NCI-H69 (cell line): Measurements from ENCODE around the gene XRCC4.
"Not testable (repeated sequence)": the region's sequence is repeated elsewhere in the genome, so short reads cannot be mapped to it uniquely, and the experiment has no call there.

Experiments
- DNase-seq: peaks from one replicate; lab custom pipeline; 2025; lab: John Stamatoyannopoulos, UW

The XRCC4 gene

DNA sequence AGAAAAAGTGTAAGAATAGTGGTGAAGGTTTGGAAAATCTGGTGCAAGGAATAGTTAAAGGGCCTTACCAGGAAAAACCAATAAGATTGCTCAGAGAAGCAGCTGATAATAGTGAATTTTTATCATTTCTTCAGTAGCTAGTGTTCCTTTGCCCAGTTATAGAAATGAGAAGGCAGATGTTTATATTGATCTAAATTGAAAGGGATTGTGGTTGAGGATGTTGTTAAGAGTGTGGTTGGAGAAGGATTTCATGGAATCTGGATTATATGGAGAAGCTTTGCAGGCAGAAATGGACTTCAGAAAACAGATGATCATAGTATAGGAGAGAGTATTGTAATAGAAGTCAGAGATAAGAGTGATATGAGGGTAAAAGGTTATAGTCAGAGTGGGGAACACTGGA lies 102.6 kb downstream of the XRCC4 start:
- DNase-seq, result no peak

DNA sequence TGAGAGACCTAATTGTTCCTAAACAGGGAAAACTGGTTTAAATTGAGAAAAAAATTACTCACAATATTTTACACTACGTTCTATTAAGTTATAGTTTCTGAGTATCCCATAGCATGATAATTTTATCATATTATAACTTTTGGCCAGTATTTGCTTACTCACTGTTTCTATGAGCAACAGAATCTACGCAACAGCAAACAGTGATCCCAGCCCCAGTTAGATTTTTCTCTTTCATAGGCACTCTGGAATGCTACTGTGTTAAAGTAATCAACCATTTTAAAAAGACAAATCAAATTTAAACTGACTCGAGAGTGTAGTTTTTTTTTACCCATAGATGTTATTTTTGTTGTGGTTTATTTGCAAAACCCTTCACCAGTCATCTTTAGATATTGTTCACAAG lies 107.2 kb downstream of the XRCC4 start:
- no peak for DNase-seq

DNA sequence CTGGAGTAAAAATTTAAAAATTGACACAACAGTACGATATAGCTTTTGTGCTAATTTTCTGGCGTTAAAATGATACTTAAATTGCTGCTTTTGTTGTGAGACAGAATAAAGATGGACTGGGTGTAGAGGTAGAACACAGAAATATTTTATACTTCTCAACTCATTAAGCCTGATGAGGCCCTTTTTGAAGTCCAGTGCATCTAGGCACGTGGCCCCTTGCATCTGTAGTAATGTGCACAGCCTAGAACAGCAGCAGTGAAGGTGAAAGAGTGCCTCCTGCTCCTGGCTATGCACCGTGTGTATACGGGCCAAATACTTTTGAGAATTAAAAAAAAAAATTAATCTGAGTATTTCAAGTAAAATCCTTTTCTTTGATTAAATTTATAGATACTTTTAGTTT lies 115.6 kb downstream of the XRCC4 start:
- DNase-seq, result no peak

DNA sequence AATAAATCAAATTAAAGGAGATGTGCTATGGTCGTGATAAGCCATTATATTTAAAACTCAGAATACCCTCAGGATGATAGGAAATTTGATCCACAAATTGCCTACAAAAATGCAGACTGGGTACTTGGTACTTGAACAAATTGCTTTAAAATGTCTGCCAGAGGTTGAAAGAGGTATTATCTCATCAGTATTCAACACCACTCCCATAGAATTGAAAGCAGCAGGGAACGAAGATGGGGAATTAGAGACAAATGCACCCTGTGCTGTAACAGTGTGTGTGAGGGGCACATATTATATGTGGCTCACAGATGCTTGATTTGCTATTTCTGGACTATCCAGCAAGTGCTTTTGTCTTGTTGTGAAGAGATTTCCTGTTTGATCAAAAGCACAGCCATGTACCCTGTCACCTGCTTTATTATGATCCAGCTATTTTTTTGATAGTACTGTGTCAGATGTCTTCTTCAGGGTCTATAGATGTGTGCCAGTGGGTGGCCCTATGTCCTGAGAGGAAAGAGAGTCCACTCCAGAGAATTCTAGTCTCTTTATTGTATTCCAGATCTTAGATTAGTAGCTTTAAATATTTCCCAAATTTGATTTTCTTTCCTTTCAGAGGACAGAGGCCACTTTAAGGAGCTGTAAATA lies 120.1 kb downstream of the XRCC4 start:
- DNase-seq, result peak; percentile 90

DNA sequence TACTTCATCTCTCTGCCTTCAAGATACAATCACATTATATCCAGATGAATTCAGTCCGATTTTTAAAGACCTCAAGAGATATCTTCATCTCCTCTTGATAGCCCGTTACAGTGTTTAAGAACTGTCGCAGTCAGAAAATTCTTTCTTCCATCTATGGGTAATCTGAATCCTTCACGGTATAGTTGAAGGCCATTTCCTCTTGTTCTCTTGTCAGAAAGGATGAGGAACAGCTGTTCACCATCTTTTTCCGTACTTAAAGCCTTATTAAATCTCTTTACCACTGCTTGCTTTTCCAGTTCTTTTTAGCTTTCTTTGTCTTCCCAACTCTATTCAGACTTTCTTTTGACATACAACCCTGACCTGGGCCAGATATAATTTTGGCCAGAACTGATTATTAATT lies 121.8 kb downstream of the XRCC4 start:
- peak; percentile 28 for DNase-seq

DNA sequence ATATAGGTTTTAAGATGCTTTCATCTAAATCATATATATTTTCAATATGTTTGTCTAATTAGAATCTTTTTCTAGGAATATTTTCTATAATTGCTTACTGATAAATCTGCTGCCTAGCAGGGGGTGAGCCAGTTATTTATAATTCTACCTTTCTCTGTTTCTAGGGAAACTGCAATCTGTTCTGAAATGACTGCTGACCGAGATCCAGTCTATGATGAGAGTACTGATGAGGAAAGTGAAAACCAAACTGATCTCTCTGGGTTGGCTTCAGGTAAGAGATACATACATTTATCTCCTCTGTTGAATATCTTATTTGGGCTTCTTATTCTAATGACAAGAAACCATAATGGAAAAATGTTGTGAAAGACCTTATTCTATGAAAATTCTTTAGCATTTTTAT lies 127.3 kb downstream of the XRCC4 start:
- no peak for DNase-seq

DNA sequence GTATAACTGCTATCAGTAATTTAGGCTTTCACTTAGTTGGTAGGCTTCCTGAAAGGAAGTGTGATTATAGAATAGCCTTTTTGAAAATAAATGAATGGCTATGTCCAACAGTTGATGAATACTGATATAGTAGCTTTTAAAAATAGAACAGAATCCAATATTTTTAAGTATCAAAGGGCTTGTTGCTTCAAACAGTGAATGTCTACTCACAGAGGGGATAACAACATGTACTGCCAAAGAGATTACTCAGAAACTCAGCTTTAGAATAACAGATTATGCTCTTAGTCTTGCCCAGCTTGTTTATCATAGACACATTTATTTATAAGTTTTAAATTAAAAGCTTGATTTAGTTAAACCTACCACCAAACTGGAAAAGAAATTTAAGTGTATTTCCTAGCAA lies 132.6 kb downstream of the XRCC4 start:
- DNase-seq, result no peak

DNA sequence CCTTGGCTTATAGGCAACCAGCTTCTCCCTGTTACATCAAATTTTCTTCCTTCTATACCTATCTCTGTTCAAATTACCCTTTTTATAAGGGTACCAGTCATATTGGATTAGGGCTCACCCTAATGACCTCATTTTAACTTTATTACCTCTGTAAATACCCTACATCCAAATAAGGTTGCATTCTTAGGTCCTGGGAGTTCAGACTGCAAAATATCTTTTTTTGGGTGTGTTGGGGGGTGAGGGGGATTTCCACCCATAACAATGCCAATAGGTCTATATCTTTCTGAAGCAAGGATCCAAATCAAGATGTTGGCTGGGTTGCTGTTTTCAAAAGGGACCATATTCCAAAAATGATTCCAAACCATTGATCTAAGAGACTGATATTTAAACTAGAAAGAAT lies 141.7 kb downstream of the XRCC4 start:
- no peak for DNase-seq

DNA sequence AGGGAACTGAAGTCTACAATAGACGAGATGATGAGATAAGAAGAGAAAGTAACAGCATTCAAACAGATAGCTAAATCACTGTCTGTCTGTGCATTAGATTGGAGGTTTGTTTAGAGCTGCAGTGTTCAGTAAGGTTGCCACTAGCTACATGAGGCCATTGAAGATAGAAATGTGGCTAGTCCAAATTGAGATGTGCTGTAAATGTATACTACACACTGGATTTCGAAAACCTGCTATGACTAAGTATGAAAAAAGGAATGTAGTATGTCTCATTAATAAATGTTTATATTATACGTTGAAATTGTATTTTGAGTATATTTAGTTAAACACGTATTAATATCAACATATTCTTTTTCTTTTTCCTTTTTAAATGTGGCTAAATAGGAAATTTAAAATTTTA lies 142.1 kb downstream of the XRCC4 start:
- no peak for DNase-seq

DNA sequence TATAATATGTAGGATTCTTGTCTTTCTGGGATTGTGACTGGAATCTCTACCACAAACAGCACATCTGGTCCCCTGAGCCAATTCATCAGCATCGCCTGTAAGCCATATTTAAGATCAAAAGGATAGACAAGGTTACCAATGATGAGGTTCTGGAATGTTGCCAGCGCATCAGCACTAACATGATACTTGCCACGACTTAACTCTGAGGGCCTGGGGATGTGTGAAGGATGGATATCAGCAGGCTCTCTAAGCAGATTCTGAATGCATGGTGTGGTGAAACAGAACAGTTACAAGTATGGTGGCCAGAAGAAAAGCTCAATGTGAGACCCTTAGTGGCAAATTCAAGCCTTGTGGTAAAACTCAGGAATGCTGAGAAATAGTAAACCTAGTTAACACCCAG lies 143.0 kb downstream of the XRCC4 start:
- DNase-seq, result peak; percentile 50

DNA sequence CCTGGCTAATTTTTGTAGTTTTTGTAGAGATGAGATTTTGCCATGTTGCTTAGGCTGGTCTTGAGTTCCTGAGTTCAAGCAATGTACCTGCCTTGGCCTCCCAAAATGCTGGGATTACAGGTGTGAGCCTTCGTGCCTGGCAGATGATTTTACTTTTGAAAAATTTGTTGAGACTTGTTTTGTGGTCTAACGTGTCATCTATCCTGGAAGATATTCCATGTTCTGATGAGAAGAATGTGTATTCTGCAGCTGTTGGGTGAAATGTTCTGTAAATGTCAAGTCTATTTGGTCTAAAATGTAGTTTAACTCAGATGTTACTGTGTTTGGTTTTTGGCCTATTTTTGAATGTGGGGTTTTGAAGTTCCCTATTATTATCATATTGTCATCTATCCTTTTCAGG lies 145.6 kb downstream of the XRCC4 start:
- no peak for DNase-seq

DNA sequence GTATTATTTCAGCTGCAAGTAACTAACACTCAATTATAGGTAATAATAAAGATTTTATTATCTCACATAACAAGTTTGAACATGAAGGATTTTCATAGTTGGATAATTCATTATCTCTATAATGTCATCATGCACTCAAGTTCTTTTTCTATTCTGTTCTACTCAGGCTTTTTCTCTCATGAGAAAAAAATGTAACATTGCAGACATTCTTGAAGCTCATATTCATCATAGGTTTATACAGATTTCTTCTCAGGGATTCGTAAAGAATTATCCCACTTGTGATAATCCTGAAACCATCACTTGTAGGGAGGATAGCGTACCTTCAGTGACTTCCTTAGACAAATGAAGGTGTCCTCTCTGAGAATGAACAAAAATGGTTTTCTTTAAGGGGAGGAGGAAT lies 150.3 kb downstream of the XRCC4 start:
- no peak for DNase-seq

DNA sequence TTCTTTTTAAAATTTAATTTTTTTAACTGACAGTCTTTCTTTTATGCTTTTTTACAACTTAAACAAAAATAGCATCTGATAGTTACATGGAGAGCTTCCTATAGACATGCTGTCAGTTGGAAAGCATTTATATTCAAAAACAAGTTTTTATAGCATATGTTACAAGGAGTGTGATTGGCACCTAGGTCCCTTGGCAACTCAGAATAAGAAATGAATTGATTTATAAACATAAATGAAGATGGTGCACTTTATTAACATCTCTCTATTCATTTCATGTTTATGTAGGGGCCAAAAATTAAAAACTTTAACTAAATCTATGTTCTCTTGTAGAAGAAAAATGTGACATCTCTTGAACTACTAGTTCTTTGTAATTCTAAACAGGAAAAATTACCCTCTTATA lies 153.2 kb downstream of the XRCC4 start:
- no peak for DNase-seq

DNA sequence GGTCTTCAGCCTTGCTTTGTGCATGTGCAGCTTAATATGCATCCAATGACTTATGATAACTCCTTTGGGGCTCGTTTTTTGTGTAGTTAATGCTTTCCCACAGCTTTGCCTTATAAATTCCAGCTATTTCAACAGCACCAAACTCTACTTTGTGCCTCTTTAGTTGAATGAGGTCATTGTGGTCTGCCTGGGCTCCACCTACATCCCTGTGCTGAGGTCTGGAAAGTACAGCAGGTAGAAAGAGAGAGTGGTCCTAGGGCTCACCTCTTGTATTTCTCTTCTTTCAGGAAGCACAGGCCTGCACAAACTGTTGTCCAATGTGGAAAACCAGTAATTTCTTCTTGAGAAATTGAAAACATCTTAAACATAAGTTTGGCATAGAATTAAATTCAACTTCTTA lies 167.2 kb downstream of the XRCC4 start:
- DNase-seq, result no peak

DNA sequence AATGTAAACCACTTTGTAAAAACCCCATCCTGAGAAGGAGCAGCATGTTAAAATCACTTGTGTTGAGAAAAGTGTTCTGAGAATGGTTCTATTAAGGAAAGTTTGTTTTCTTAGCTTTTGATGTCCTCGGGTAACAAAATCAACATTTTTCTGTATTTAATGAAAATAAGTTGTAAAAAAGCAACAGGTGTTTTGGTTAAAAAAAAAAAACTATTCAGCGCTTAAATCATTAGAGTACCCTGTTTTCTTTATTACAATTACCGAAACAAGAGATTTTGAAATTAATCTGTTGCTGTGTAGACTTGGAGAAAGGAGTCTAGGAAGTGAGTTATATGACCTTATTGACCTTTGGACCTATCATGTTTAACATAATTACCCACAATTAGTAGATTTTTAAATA lies 167.7 kb downstream of the XRCC4 start:
- no peak for DNase-seq

DNA sequence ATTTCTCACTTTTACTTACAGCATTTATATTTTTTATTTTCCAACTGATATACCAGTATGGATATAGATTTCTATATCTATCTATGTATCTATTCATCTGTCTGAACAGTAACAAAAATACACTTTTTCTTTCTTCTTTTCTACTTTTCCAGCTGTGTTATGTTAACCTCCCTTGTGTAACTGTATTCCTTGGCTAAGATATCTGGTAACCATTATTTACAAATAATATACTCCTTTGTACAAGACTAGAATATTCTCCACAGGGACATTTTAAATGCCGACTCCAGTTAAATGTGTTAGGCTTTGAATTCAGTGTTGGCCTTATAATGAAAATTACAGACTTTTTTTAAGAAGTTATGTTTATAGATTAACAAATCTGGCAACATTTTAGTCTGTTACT lies 168.7 kb downstream of the XRCC4 start:
- no peak for DNase-seq

DNA sequence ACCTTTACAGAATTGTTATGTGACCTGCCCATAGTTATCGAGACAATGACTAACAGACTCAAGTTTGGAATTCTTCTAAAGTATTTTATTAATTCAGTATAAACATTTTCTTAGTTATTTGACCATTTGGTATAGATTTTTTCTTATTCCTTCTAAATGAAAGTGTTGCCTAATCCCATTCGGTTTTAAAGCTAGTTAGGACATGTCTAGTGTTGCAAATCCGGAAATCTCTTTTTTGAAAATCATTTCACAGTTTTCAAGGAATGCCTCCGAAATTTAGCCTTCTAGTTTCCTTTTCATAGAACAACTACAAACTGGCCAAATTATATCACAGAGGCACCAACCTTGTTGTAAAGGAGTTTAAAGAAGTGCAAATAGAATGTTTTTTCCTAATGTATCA lies 171.8 kb downstream of the XRCC4 start:
- DNase-seq, result no peak

DNA sequence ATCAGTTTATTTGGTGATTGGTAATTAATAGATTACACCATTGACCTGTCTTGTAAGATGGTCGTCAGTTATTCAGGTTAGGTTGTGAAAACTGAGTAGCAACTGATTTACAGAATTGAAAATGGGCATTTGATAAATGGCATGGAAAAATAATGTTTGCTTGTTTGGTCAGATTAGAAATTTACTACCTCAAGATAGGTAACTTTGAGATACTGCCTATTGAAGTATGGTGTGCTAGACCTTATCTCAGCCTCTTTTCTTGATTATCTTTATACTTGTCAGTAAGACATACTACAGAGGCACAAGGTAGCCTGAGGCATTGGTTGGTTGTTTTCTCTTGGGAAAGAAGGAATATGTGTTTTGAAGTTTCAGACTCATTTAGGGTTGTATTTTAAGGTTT lies 174.5 kb downstream of the XRCC4 start:
- no peak for DNase-seq

DNA sequence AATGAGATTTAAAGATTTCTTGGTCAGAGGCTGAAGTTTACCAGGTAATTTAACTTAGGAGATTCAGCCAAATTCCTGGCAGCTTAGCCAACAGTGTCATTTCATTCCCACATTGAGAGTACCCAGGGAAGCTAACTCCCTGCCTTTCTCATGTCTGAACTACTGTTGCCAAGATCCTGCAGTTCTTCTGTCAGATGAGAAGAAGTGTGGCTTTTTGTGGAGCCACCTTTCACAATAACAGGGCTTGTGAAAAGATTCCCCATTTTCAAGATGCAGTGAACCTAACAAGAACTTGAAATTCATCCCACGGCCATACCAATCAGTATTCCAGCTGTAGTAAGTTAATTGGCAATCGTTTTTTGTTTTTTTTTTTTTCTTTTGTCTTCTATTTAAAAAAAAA lies 176.4 kb downstream of the XRCC4 start:
- DNase-seq, result no peak

DNA sequence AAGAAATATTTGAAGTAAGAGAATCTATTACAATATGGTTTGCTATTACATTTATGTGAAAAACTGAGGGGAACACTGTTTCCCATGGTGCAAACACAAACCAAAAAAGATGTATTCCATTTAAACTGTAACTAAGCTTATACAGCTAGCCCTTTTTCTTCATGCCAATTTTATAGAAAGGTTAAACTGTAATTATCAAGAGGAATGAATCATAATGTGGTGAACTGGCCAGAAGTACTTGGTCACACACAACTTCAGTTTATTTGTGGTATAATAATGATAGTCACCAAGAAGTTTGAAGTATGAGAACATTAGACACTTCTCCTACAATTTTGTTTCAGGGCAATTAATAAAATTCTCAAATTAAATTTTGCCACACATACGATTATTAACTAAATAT lies 177.9 kb downstream of the XRCC4 start:
- DNase-seq, result no peak

DNA sequence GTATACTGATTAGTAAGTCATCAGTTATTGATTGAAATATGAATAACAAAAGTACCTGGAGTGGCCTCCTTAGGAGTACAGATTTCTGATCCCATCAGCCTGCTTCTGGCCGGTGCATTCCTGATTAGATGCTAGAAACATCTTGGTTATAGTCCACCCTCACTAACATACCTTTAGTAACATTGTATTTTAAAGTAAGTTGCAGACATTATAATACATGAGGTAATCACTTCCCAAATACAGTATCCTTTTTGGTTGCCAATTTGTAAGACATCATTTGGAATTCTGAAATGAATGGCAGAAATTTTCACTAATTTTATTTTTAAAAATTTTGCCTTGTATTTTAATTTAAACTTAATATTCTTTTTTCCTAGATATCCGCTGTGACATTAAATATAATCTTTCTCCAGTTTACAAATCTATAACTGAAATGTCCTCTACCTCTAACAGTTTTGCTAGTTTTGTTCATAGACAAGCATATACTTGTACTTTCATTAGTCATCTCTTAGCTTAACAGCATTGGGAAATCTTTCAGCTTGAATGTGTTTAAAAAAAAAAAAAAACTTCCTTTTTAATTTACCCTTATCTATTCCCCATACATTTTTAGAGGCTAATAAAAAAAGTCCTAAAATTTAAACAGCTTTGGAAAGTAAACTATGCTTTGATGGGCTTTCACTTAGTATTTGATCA lies 178.9 kb downstream of the XRCC4 start:
- no peak for DNase-seq

DNA sequence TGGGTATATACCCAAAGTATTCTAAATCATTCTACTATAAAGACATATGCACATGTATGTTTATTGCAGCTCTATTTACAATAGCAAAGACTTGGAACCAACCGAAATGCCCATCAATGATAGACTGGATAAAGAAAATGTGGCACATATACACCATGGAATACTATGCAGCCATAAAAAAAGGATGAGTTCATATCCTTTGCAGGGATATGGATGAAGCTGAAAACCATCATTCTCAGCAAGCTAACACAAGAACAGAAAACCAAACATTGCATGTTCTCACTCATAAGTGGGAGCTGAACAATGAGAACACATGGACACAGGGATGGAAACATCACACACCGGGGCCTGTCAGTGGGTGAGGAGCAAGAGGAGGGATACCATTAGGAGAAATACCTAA lies 180.3 kb downstream of the XRCC4 start:
- DNase-seq, result not testable (repeated sequence)

DNA sequence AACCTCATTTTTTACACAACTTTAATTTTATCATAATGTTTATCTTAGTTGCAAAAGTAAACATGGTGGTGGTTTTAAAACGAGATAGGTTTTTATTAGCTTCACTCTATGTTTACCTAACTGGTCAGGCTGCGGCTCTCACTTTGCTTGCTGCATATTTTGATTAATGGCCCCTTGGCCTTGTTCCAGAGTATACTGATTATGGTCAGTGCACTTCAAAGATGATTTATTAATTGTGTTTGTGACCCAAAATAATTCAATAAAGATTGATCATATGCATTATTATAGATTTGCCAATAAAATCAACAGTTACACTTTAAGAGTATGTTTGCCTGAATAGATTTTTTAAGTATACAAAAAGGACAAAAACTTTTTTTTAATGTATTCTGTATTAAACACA lies 188.0 kb downstream of the XRCC4 start:
- DNase-seq, result peak; percentile 94

DNA sequence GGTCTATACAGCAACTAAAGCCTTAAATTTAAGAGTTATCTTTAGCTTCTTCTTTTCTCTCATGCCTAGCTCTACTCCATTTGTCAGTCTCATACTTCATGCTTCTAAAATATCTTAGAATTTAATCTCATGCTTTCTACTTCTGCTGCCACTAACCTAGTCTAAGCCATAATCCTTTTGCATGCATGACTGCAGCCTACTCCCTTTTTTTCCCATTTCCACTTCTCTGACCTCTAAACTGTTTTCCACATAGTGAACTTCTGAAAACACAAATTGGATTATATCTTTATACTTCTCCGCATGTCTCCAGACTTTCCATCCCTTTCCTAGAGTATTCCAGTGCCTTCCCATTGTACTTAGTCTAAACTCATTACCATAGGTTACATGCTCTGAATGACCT lies 193.0 kb downstream of the XRCC4 start:
- DNase-seq, result no peak
